AG04449 (cell line): ENCODE data around the gene PVR.

ENCODE experiments used
- CTCF ChIA-PET: fragments of 350-600 bp; formaldehyde crosslinking; extraction: SDS; loops from one replicate; lab custom pipeline; 2021; ENCODE audit warnings: antibody characterized with exemption; lab: Yijun Ruan, JAX
- POLR2A ChIA-PET: fragments of 400-600, 350-600 bp; formaldehyde crosslinking; extraction: SDS; loops from one replicate; lab custom pipeline; 2020; ENCODE audit warnings: antibody characterized with exemption, inconsistent platforms; lab: Yijun Ruan, JAX
- DNase-seq: peaks from one replicate; pipeline ENCODE4 v3.0.0-alpha.2; 2010; ENCODE audit warnings: low read depth, low spot score
- H3K4me3 ChIP-seq: 2 replicates; pipeline ENCODE4 v1.5.1; 2011; ENCODE audit warnings: low read depth, mild to moderate bottlenecking, control low read depth, low read length
- TF ChIP-seq, protein P1 (sequence below): IDR thresholded peaks from one replicate; pipeline ENCODE4 v1.5.1; 2011; ENCODE audit warnings: mild to moderate bottlenecking, moderate library complexity, low read length, control low read depth, inconsistent platforms; ENCODE audit not compliant: insufficient read depth; ENCODE audit errors: missing control alignments

The PVR gene

DNA sequence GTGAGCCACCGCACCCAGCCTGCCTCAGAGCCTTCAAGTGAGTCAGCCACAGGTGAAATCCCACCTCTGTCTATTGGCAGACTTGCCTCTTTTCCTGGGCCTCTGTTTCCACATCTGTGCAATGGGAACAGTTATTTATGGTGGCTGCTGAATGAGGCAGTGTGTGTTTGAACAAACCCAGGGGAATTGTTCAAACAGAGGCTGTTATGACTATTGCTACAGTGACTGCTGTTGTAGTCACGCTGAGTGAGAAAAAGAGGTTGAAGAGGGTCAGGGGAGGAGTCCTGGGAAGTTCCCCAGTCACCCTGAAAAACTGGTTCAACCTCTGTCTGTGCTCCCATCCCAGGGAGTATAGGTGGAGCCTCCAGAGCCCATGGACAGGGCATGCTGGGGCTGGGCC is 27.7 kb downstream of the PVR start, which contains the start of gene CEACAM19:
CEACAM19 (plus strand) TSS at position 83 of the 400 bp plus-strand sequence. CDS start 450 bp downstream, outside the sequence.
- POLR2A ChIA-PET, result no interaction called here
- TF ChIP-seq, protein P1, sequence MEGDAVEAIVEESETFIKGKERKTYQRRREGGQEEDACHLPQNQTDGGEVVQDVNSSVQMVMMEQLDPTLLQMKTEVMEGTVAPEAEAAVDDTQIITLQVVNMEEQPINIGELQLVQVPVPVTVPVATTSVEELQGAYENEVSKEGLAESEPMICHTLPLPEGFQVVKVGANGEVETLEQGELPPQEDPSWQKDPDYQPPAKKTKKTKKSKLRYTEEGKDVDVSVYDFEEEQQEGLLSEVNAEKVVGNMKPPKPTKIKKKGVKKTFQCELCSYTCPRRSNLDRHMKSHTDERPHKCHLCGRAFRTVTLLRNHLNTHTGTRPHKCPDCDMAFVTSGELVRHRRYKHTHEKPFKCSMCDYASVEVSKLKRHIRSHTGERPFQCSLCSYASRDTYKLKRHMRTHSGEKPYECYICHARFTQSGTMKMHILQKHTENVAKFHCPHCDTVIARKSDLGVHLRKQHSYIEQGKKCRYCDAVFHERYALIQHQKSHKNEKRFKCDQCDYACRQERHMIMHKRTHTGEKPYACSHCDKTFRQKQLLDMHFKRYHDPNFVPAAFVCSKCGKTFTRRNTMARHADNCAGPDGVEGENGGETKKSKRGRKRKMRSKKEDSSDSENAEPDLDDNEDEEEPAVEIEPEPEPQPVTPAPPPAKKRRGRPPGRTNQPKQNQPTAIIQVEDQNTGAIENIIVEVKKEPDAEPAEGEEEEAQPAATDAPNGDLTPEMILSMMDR, result no peak
- no peak within 1 kb of the TSS for H3K4me3 ChIP-seq
- CTCF ChIA-PET, result interaction anchor here (1.1 to 1.3 kb wide), 2 partner anchors 11 to 113 kb away, joined by 3 read pairs; no protein-coding TSS in a partner anchor
- DNase-seq, result no peak

DNA sequence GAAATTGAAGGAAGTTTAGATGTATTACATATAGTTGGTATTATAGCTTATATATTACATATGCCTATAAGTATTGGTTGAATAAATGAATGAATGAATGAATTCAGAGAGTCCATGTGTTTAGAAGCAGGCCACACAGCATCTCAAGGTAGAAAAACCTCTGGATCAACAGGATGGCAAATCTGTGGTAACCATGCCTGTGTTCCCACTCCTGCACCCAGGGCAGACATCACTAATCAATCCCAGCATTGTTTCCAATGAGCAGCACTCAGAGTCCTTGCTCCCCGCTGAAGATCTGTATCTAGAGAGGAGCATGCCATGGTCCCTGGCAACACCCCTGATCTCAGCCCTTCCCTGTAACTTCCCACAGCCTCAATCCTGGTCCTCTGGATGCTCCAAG is 28.5 kb downstream of the PVR start:
- H3K4me3 ChIP-seq, result no peak overlapping the region

DNA sequence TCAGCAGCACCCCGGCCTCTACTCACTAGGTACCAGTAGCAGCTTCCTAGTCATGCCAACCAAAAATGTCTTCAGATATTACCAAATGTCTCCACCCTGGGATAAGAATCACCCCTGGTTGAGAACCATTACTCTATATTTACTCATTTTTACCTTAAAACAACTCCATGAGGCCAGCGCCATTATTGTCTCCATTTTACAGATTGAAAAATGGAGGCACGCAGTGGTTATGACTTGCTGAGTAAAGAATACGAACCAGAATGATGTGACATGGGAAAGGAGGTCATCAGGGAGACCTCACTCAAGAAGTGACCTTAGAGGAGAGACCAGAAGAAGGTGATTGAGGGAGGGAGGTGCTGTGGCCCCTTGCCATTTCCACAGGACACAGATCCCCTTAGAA is 29.8 kb downstream of the PVR start:
- DNase-seq, result no peak
- CTCF ChIA-PET, result interaction anchor here (1.0 to 7.8 kb wide), 4 partner anchors 11 to 103 kb away, joined by 3 to 43 read pairs (median 4); no protein-coding TSS in a partner anchor
- H3K4me3 ChIP-seq, result no peak overlapping the region
- POLR2A ChIA-PET, result no interaction called here
- TF ChIP-seq, protein P1, result no peak

More for the DNA sequence above, 28.5 kb downstream of the PVR start:
- ChIA-PET POLR2A (no interaction called here), CTCF (interaction anchor here (1.1 to 7.8 kb wide), 5 partner anchors 10 to 112 kb away, joined by 3 to 43 read pairs (median 4); no protein-coding TSS in a partner anchor)
- no peak for DNase-seq
- TF ChIP-seq, protein P1, result no peak

DNA sequence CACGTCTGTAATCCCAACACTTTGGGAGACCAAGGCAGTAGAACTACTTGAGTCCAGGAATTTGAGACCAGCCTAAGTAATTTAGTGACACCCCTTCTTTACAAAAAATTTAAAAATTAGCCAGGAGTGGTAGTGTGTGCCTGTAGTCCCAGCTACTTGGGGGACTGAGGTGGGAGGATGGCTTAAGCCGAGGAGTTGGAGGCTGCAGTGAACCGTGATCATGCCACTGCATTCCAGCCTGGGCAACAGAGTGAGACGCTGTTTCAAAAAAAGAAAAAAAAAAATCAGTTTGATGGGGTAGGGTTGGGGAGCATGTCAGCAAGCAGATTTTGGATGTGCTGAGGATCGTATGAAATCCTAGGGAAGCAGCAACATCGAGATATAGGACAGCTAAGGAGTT is 31.8 kb downstream of the PVR start:
- no peak overlapping the region for H3K4me3 ChIP-seq
- TF ChIP-seq, protein P1, result no peak
- ChIA-PET CTCF (interaction anchor here (0.9 to 7.8 kb wide), 4 partner anchors 14 to 170 kb away, joined by 3 to 43 read pairs (median 7); partner anchors contain the start of gene NECTIN2), POLR2A (interaction anchor here (0.8 kb wide), 1 partner anchor 27 kb away, joined by 5 read pairs; no protein-coding TSS in a partner anchor)
- DNase-seq, result no peak

DNA sequence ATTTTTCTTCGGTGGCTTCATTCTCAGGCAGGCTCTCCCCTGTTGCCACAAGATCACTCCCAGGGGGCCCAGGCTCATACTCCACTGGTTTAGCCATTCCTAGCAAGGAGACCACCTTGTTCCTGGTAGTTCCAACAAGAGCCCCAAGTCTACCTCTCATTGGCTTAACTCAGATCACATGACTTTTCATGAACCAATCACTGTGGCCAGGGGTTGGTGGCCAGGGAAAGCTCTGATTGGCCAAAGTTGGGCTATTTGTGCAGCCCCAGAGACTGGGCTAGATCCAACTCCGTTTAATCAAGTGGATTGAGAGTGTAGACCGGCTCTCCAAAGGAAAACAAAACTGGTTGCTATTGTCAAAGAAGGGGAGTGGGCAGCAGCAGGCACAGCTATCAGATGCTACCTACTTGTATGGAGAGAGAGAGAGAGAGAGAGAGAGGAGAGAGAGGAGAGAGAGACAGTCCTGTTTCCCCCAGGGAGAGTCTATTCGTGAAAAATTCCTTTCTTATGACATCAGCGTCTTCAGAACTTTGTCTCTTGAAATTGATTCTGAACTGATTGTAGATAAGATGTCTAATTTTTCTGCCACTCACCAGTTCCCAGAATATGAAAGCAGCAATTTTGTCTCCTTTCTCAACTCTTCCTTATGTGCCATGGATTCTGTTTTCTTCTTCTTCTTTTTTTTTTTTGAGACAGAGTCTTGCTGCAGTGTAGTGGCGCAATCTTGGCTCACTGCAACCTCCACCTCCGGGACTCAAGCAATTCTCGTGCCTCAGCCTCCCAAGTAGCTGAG is 33.5 kb downstream of the PVR start:
- H3K4me3 ChIP-seq, result no peak overlapping the region
- ChIA-PET CTCF (interaction anchor here (0.6 to 7.8 kb wide), 7 partner anchors 12 to 159 kb away, joined by 3 to 43 read pairs (median 5); no protein-coding TSS in a partner anchor), POLR2A (interaction anchor here (0.5 to 0.8 kb wide), 2 partner anchors 10 to 32 kb away, joined by 3 read pairs; no protein-coding TSS in a partner anchor)
- TF ChIP-seq, protein P1, result no peak
- peak; percentile 42 for DNase-seq

DNA sequence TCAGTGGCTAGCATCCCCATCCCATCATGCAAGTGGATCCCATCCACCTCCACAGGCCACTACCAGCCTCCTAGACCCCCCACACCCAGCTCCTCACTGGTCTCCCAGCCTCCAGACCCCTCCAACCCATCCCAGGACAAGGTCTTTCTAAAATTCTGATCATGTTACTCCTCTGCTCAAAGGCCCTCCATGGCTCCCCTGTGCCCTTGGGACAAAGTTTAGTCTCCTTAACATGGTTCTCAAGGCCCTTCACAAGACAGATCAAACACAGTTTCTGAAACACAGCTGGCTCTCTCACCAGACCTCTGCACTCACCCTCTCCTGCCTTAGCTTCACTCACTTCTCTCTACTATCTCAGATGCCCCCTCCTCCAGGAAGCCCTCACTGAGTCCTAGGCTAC is 36.8 kb downstream of the PVR start:
- ChIA-PET CTCF (interaction anchor here (2.5 kb wide), 1 partner anchor 9 kb away, joined by 15 read pairs; no protein-coding TSS in a partner anchor), POLR2A (no interaction called here)
- TF ChIP-seq, protein P1, result no peak
- no peak overlapping the region for H3K4me3 ChIP-seq
- no peak for DNase-seq
